Thymus (tissue), 11 donors: ENCODE data around the gene CUEDC1. TPM values are rescaled to one million over a fixed set of nuclear protein-coding genes. Genes with fewer than 3 reads are reported as not detected.

Experiments
- DNase-seq, 9 donors: peaks; one replicate each; pipeline ENCODE4 v3.0.0-alpha.2; 2013; ENCODE audit warnings: low spot score in 9 of 9, low read depth in 6 of 9, missing footprints in 1 of 9
- H3K27ac ChIP-seq, 2 donors: one replicate each; pipeline ENCODE4 v1.5.1; 2013; ENCODE audit warnings: control low read depth in 1 of 2, low read depth in 1 of 2, low read length in 1 of 2, mild to moderate bottlenecking in 1 of 2, moderate library complexity in 1 of 2
- H3K27me3 ChIP-seq, 2 donors: one replicate each; pipeline ENCODE4 v1.5.1; 2013; ENCODE audit warnings: low read length in 1 of 2; ENCODE audit not compliant: control insufficient read depth in 2 of 2, insufficient read depth in 1 of 2
- H3K36me3 ChIP-seq, 2 donors: one replicate each; pipeline ENCODE4 v1.5.1; 2013; ENCODE audit warnings: low read length in 1 of 2, mild to moderate bottlenecking in 1 of 2, moderate library complexity in 1 of 2; ENCODE audit not compliant: control insufficient read depth in 2 of 2, insufficient read depth in 2 of 2
- H3K4me1 ChIP-seq, 2 donors: one replicate each; pipeline ENCODE4 v1.5.1; 2013; ENCODE audit warnings: low read length in 2 of 2; ENCODE audit not compliant: control insufficient read depth in 2 of 2, insufficient read depth in 2 of 2
- H3K4me3 ChIP-seq, 2 donors: one replicate each; pipeline ENCODE4 v1.5.1; 2013; ENCODE audit warnings: low read length in 2 of 2, control low read depth in 1 of 2, mild to moderate bottlenecking in 1 of 2
- H3K9me3 ChIP-seq, 2 donors: one replicate each; pipeline ENCODE4 v1.5.1; 2013; ENCODE audit warnings: low read length in 1 of 2, mild to moderate bottlenecking in 1 of 2; ENCODE audit not compliant: control insufficient read depth in 2 of 2, insufficient read depth in 1 of 2
- WGBS: extraction: QIAGEN DNeasy Blood & Tissue Kit; methylation state at CpG from one replicate; pipeline ENCODE4 v1.1.7; 2013; 5-methylcytosine and 5-hydroxymethylcytosine counted together
- polyA plus RNA-seq: library from polyadenylated mRNA; stranded (reverse); fragments of 200-250 nt; gene quantifications from one replicate; pipeline ENCODE4 v1.2.3, GENCODE V29; 2013
- total RNA-seq: library from RNA; stranded (reverse); fragments of 120-200 nt; gene quantifications from one replicate; pipeline ENCODE4 v1.2.4, GENCODE V29; 2013
- donor health status: healthy.

The CUEDC1 gene
- total and polyA plus RNA-seq, 2 donors: 3.1 to 19.3 TPM

DNA sequence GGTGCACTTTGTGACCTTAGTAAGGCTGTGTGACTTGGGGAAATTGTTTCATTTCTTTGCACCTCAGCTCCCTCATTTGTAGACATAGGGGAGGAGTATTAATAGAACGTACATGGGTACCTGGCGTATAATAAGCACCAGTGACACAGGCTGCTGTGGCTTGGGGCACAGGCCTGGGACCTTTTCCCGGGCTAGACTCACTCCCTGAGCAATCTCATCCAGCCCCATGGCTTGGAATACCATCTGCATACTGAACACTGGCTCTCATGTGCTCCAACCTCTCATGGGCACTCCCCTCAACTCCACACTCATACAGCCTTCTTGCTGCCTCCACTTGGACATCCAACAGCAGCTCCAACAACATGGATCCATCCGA is 64.4 kb downstream of the CUEDC1 start:
- H3K27ac ChIP-seq: no peak overlapping the region
- DNase-seq: no peak
- H3K4me3 ChIP-seq: no peak overlapping the region
- H3K27me3 ChIP-seq: peaks cover 0 to 3% of the 10 kb centered on the region in 2 donors
- H3K4me1 ChIP-seq: peaks cover 0 to 33% of the 10 kb centered on the region in 2 donors
- no peaks in the 10 kb centered on the region for H3K9me3 ChIP-seq
- 97% methylated on average over 4 of the region's 4 CpGs for WGBS
- no peaks in the 10 kb centered on the region for H3K36me3 ChIP-seq

DNA sequence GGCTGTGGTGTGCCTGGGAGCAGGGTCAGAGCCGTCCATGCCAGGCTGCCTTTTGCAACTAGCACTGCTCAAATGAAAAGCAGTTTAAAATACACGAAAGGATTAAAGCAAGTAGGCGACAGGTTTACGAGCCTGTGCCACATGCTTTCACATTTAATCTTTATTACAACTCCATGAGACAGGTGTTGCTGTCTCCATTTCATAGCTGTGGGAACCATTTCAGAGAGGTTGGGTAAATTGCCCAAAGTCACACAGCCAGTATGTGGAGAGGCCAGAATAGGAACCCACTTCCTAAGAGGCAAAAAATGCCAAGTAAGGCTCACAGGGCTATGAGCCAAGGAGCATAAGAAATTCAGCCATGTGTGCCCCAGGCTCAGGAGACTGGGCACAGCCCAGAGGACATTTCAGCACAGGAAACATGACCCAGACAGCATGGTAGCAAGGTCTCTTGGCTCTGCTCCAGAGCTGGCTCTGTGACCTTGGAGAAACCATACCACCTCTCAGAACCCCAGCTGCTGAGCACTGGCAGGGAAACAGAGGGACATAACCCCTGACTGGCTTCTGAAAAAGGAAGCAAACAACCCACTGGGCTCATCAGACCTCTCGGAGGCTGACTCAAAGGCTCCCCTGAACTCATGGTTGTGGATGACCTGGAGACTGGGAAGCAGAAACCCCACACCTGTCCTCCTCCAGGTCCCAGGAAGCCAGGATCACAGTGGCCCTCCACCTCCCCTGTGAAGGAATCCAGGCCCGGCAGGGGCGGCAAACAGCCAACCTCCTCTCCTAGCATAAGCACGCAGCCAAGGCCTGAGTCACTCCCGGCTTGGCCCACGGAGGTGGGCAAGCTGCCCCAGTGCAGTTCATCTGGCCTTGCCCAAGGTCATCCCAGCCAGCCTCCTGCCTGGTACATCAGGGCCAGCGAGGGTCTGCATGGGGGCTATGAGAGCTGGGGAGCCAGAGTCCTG is 65.0 kb downstream of the CUEDC1 start:
- Histone ChIP-seq H3K27ac (no peak overlapping the region), H3K27me3 (peaks cover 0 to 8% of the 10 kb centered on the region in 2 donors), H3K4me3 (no peak overlapping the region), H3K4me1 (peaks cover 0 to 27% of the 10 kb centered on the region in 2 donors), H3K9me3 (peaks cover 0 to 4% of the 10 kb centered on the region in 2 donors), H3K36me3 (no peaks in the 10 kb centered on the region)
- no peak for DNase-seq
- 88% methylated on average over 11 of the region's 11 CpGs for WGBS

- Histone ChIP-seq H3K27me3 (peaks cover 0 to 16% of the 10 kb centered on the region in 2 donors), H3K9me3 (peaks cover 0 to 4% of the 10 kb centered on the region in 2 donors), H3K4me1 (peaks cover 0 to 22% of the 10 kb centered on the region in 2 donors), H3K4me3 (no peak overlapping the region), H3K27ac (no peak overlapping the region), H3K36me3 (no peaks in the 10 kb centered on the region)
- no peak for DNase-seq
- 100% methylated on average over 2 of the region's 2 CpGs for WGBS
Measured at GRCh38 chr17:57889252-57889651, 66.0 kb downstream of the CUEDC1 start.

DNA sequence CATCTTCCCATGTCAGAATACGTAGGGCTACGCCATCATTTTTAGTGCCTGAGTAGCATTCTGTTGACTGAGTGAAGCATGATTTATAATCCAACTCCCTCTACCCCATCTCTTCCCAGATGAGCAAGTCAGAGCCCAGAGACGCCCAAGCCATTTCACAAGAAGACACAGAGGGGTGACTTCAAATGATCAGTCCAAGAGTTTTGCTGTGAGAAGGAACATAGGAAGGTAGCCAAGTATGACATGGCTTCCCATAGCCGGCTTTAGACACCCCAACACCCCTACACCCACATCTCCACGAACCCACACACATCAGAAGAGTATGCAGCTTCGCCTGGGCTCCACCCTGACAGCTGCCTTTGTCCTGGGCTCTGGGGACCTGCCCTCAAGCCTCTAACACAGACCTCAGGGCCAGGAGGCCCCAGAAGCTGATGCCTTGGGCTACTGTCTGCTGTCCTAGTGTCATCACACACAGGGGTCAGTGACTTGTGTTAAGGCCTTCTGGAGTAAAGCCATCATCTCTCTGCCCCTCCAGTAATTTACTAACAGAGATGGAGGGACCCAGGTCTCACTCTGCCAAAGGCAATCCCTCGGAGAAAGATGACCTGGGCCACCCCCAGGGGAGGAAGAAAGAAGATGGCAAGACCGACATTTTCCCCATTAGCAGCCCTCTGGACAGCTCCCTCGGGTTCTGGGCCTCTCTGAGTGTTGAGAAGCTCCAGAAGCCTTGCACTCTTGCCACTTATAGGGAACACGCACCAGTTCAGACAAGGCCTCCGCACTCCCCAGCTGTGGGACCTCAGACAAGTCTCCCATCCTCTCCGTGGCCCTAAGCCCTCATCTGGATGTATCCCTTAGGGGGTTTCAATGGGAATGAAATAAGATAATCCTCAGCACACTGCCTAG is 66.6 kb downstream of the CUEDC1 start:
- H3K27ac ChIP-seq: no peak overlapping the region
- H3K9me3 ChIP-seq: peaks cover 0 to 4% of the 10 kb centered on the region in 2 donors
- peaks cover 0 to 16% of the 10 kb centered on the region in 2 donors for H3K27me3 ChIP-seq
- H3K4me3 ChIP-seq: no peak overlapping the region
- H3K4me1 ChIP-seq: peaks cover 0 to 18% of the 10 kb centered on the region in 2 donors
- no peaks in the 10 kb centered on the region for H3K36me3 ChIP-seq
- DNase-seq: no peak
- WGBS: 95% methylated on average over 12 of the region's 12 CpGs

GRCh38 chr17:57887161-57887560 is 68.1 kb downstream of the CUEDC1 start:
- Histone ChIP-seq H3K27ac (peak overlapping the region in 1 of 2 donors; percentile 31), H3K4me1 (peaks cover 0 to 4% of the 10 kb centered on the region in 2 donors), H3K27me3 (peaks cover 0 to 16% of the 10 kb centered on the region in 2 donors), H3K36me3 (no peaks in the 10 kb centered on the region), H3K9me3 (peaks cover 0 to 6% of the 10 kb centered on the region in 2 donors), H3K4me3 (no peak overlapping the region)
- no peak for DNase-seq
- 94% methylated on average over 4 of the region's 4 CpGs for WGBS

GRCh38 chr17:57886020-57886419 is 69.2 kb downstream of the CUEDC1 start:
- H3K27me3 ChIP-seq: peaks cover 0 to 16% of the 10 kb centered on the region in 2 donors
- H3K4me3 ChIP-seq: no peak overlapping the region
- H3K36me3 ChIP-seq: no peaks in the 10 kb centered on the region
- peaks cover 0 to 12% of the 10 kb centered on the region in 2 donors for H3K9me3 ChIP-seq
- no peak overlapping the region for H3K27ac ChIP-seq
- WGBS: 95% methylated on average over 4 of the region's 4 CpGs
- H3K4me1 ChIP-seq: peaks cover 0 to 7% of the 10 kb centered on the region in 2 donors
- DNase-seq: no peak

- peaks cover 0 to 16% of the 10 kb centered on the region in 2 donors for H3K27me3 ChIP-seq
- H3K9me3 ChIP-seq: peaks cover 0 to 12% of the 10 kb centered on the region in 2 donors
- WGBS: 97% methylated on average over 67 of the region's 67 CpGs
- H3K4me1 ChIP-seq: peaks cover 0 to 9% of the 10 kb centered on the region in 2 donors
- H3K36me3 ChIP-seq: no peaks in the 10 kb centered on the region
- no peak overlapping the region for H3K27ac ChIP-seq
- H3K4me3 ChIP-seq: no peak overlapping the region
- no peak for DNase-seq
Measured at GRCh38 chr17:57885148-57885915, 69.9 kb downstream of the CUEDC1 start.

GRCh38 chr17:57881783-57882351 is 73.3 kb downstream of the CUEDC1 start:
- no peaks in the 10 kb centered on the region for H3K36me3 ChIP-seq
- peak overlapping the region in 1 of 2 donors; percentile 65 for H3K27ac ChIP-seq
- no peak overlapping the region for H3K4me3 ChIP-seq
- no peak for DNase-seq
- H3K27me3 ChIP-seq: peaks cover 0 to 16% of the 10 kb centered on the region in 2 donors
- H3K9me3 ChIP-seq: peaks cover 0 to 12% of the 10 kb centered on the region in 2 donors
- H3K4me1 ChIP-seq: peaks cover 6 to 19% of the 10 kb centered on the region in 2 donors
- WGBS: 89% methylated on average over 9 of the region's 9 CpGs
